OCI-LY7 (cell line): ENCODE results near the gene BANF2.

ENCODE experiments used
- CTCF ChIP-seq: fragments of 200-600 bp; sonication (generic); conservative IDR thresholded peaks from 2 replicates; pipeline ENCODE4 v1.5.1; 2014; ENCODE audit warnings: mild to moderate bottlenecking, antibody characterized with exemption, low read length, moderate library complexity, mixed read lengths
- EZH2phosphoT487 ChIP-seq: fragments of 200-600 bp; sonication (generic); IDR thresholded peaks from 2 replicates; pipeline ENCODE4 v1.6.1; 2018; ENCODE audit warnings: low read depth, borderline replicate concordance, mild to moderate bottlenecking, mixed run types, antibody characterized with exemption, low read length, moderate library complexity, mixed read lengths

GRCh38 chr20:17671011-17671410 is 28.8 kb upstream of the BANF2 start:
- TF ChIP-seq CTCF: no peak
- TF ChIP-seq EZH2phosphoT487: no peak
